Measurements from ENCODE around the gene IFIT3. TPM values are rescaled to one million over a fixed set of nuclear protein-coding genes. Genes with fewer than 3 reads are reported as not detected.
"Not testable (repeated sequence)": the region's sequence is repeated elsewhere in the genome, so short reads cannot be mapped to it uniquely, and the experiment has no call there.

IFIT3 gene
- total and polyA plus RNA-seq, 7 experiments from 2014 or later, result 1.8 to 22.3 (median 4.1) TPM

DNA sequence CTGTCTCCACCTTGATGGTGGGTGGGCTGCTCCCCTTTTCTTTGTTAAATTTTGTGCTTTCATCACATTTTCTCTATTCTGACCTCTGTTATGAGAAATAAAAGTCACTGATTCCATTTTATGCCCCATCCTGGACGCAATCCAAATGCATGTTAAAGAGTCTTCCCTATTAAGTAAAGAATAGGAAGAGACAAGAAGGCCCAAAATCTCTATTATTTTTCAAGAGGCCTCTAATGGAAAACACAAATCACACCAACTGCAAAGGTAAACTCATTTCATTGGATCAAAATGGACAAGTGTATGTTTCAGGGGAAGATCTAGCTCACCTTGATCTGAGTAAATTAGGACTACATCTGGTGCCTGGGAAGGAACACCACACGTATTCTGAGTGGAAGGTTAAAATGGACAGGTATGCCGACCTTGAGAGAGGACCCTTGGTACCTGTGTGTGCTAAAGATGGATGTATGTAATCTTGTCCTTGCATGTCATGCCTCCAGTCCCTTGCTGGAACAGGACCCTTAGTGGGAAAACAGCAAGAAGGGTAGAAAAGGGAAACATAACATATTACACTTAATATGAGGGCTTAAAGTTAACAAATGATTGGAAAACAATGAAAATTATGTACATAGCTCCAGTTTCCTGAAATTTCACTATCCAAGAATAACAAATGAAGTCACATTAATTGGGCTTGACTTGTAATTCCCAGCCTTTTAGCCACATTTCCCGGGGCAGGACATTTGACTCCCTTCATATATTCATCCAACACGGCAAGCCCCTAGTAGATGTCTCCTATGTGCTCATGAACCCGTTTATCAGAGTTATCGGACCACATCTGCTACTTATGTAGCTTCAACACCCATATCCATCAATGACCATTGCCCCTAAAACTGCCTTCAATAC lies 18.4 kb upstream of the IFIT3 start:
- Mint-ChIP-seq H3K4me1 (peaks cover 2 to 13% (median 5%) of the 10 kb centered on the region in 7 donors), H3K4me3 (no peak overlapping the region), H3K36me3 (peaks cover 26 to 56% (median 46%) of the 10 kb centered on the region in 5 donors), H3K27me3 (peaks cover 0 to 13% (median 0%) of the 10 kb centered on the region in 5 donors), H3K9me3 (peaks cover 0 to 50% (median 12%) of the 10 kb centered on the region in 11 donors), H3K27ac (peak overlapping the region in 1 of 9 donors; percentile 17)
- H3K4me1 ChIP-seq (ENCODE audit: control insufficient read depth in 2 of 2, insufficient read depth in 2 of 2, low read length in 2 of 2), result peaks cover 0 to 3% of the 10 kb centered on the region in 2 donors
- ATAC-seq, result no peak
- ChIA-PET POLR2A (interaction anchor here (1.4 kb wide), 1 partner anchor 105 kb away, joined by 5 read pairs; the partner anchor contains the start of gene IFIT5), CTCF (interaction anchor here (0.7 kb wide), 1 partner anchor 59 kb away, joined by 3 read pairs; no protein-coding TSS in a partner anchor)
- H3K27ac ChIP-seq (ENCODE audit: low read depth, low read length), result no peak overlapping the region
- peaks cover 0 to 23% (median 0%) of the 10 kb centered on the region in 3 experiments for H3K36me3 ChIP-seq (ENCODE audit: control insufficient read depth in 2 of 3, insufficient read depth in 3 of 3, low read length in 3 of 3)
- DNase-seq, result no peak
- H3K27me3 ChIP-seq (ENCODE audit: control insufficient read depth in 2 of 2, insufficient read depth in 2 of 2, low read length in 2 of 2), result no peaks in the 10 kb centered on the region
- intact Hi-C loops (cut with micrococcal nuclease), result no loop called here
- H3K4me3 ChIP-seq (ENCODE audit: low read length), result no peak overlapping the region
- peaks cover 0 to 5% (median 5%) of the 10 kb centered on the region in 3 experiments for H3K9me3 ChIP-seq (ENCODE audit: control insufficient read depth in 2 of 3, low read length in 3 of 3)

DNA sequence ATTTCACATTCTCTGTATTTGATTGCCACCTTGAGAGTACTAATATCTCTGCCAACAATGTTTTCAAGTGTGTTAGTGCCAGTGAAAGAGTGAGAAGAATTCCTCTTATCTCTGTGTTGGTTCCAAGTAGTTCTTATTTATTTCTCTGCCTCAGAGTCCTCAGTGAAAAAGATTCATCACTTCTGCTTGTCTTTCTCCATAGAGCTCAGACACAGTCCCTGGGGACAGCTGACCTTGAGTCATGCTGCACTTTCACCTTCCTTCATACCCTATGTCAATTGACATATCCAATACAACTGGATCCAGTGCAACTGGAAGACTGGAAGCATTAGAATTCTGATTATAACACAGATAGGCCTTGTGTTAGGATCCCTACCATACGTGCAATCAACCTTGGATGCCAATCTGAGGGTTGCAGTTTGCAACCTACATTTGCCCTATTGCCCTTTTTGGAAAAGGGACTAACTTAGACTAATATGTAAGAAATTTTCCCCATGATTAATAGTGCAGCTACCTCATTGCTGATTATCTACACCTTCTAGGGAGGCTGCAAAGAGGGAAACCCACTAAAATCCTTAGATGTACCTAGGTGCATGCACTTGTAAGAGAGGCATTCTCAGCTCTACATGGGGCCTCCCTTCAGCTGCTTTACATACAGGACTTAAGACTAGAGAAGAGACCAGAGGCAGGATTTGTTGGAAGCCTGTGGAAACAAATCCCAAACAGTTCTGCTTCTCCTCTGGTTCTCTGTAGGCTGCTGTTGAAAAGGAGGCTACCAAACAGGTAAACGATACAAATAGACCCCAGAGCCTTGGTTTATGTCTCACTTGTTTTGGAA lies 17.5 kb upstream of the IFIT3 start:
- Mint-ChIP-seq H3K36me3 (peaks cover 26 to 48% (median 39%) of the 10 kb centered on the region in 5 donors), H3K4me1 (peaks cover 0 to 9% (median 1%) of the 10 kb centered on the region in 7 donors), H3K27me3 (peaks cover 0 to 16% (median 0%) of the 10 kb centered on the region in 5 donors), H3K27ac (peak overlapping the region in 1 of 9 donors; percentile 17), H3K4me3 (no peak overlapping the region), H3K9me3 (peaks cover 0 to 47% (median 9%) of the 10 kb centered on the region in 11 donors)
- ChIA-PET CTCF (interaction anchor here (0.7 kb wide), 1 partner anchor 60 kb away, joined by 3 read pairs; no protein-coding TSS in a partner anchor), POLR2A (interaction anchor here (1.4 kb wide), 1 partner anchor 104 kb away, joined by 5 read pairs; the partner anchor contains the start of gene IFIT5)
- Histone ChIP-seq H3K4me3 (ENCODE audit: low read length) (no peak overlapping the region), H3K27ac (ENCODE audit: low read depth, low read length) (no peak overlapping the region), H3K36me3 (ENCODE audit: control insufficient read depth in 2 of 3, insufficient read depth in 3 of 3, low read length in 3 of 3) (peaks cover 0 to 23% (median 0%) of the 10 kb centered on the region in 3 experiments), H3K4me1 (ENCODE audit: control insufficient read depth in 2 of 2, insufficient read depth in 2 of 2, low read length in 2 of 2) (no peaks in the 10 kb centered on the region), H3K27me3 (ENCODE audit: control insufficient read depth in 2 of 2, insufficient read depth in 2 of 2, low read length in 2 of 2) (no peaks in the 10 kb centered on the region), H3K9me3 (ENCODE audit: control insufficient read depth in 2 of 3, low read length in 3 of 3) (peaks cover 0 to 5% (median 5%) of the 10 kb centered on the region in 3 experiments)
- no peak for DNase-seq
- no peak for ATAC-seq
- intact Hi-C loops (cut with micrococcal nuclease), result no loop called here

DNA sequence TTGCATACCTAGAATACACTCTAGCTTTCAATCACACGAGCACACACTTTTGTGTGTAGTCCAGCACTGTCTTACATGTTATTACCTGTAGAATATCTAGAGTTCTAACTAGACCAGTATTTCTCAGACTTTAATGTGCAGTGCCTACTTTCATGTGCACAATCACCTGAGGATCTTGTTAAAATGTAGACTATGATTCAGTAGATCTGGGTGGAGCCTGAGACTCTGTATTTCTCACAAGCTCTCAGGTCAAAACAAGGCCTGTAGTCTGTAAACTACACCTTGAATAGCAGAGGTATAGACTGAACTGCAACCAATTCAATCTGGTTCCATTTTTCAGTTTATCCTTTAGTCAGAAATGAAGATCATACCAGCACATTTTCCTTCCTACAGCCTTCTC lies 14.8 kb upstream of the IFIT3 start:
- CTCF ChIA-PET, result no interaction called here
- POLR2A ChIA-PET, result no interaction called here

GRCh38 chr10:89314676-89315075 lies 13.1 kb upstream of the IFIT3 start:
- no peaks in the 10 kb centered on the region for H3K27me3 ChIP-seq (ENCODE audit: control insufficient read depth in 2 of 2, insufficient read depth in 2 of 2, low read length in 2 of 2)
- no peak for DNase-seq
- POLR2A ChIA-PET, result interaction anchor here (1.4 kb wide), 1 partner anchor 13 kb away, joined by 4 read pairs; the partner anchor contains the start of gene IFIT2
- peaks cover 0 to 8% (median 2%) of the 10 kb centered on the region in 7 donors for H3K4me1 Mint-ChIP-seq
- H3K27ac Mint-ChIP-seq, result no peak overlapping the region
- no peaks in the 10 kb centered on the region for H3K36me3 ChIP-seq (ENCODE audit: control insufficient read depth in 2 of 3, insufficient read depth in 3 of 3, low read length in 3 of 3)
- no peak overlapping the region for H3K27ac ChIP-seq (ENCODE audit: low read depth, low read length)
- H3K4me1 ChIP-seq (ENCODE audit: control insufficient read depth in 2 of 2, insufficient read depth in 2 of 2, low read length in 2 of 2), result no peaks in the 10 kb centered on the region
- H3K27me3 Mint-ChIP-seq, result peaks cover 0 to 50% (median 4%) of the 10 kb centered on the region in 5 donors
- H3K4me3 ChIP-seq (ENCODE audit: low read length), result no peak overlapping the region
- CTCF ChIA-PET, result no interaction called here
- H3K9me3 Mint-ChIP-seq, result peaks cover 0 to 19% (median 8%) of the 10 kb centered on the region in 11 donors
- no peaks in the 10 kb centered on the region for H3K9me3 ChIP-seq (ENCODE audit: control insufficient read depth in 2 of 3, low read length in 3 of 3)
- intact Hi-C loops (cut with micrococcal nuclease), result no loop called here
- peaks cover 8 to 13% (median 10%) of the 10 kb centered on the region in 5 donors for H3K36me3 Mint-ChIP-seq
- H3K4me3 Mint-ChIP-seq, result no peak overlapping the region
- no peak for ATAC-seq

More for the DNA sequence above, 14.8 kb upstream of the IFIT3 start:
- Mint-ChIP-seq H3K9me3 (peaks cover 0 to 27% (median 9%) of the 10 kb centered on the region in 11 donors), H3K27me3 (peaks cover 0 to 36% (median 4%) of the 10 kb centered on the region in 5 donors), H3K36me3 (peaks cover 12 to 26% (median 18%) of the 10 kb centered on the region in 5 donors), H3K4me1 (peaks cover 0 to 8% (median 2%) of the 10 kb centered on the region in 7 donors), H3K4me3 (no peak overlapping the region), H3K27ac (no peak overlapping the region)
- Histone ChIP-seq H3K36me3 (ENCODE audit: control insufficient read depth in 2 of 3, insufficient read depth in 3 of 3, low read length in 3 of 3) (no peaks in the 10 kb centered on the region), H3K4me1 (ENCODE audit: control insufficient read depth in 2 of 2, insufficient read depth in 2 of 2, low read length in 2 of 2) (no peaks in the 10 kb centered on the region), H3K9me3 (ENCODE audit: control insufficient read depth in 2 of 3, low read length in 3 of 3) (no peaks in the 10 kb centered on the region), H3K27ac (ENCODE audit: low read depth, low read length) (no peak overlapping the region), H3K4me3 (ENCODE audit: low read length) (no peak overlapping the region), H3K27me3 (ENCODE audit: control insufficient read depth in 2 of 2, insufficient read depth in 2 of 2, low read length in 2 of 2) (no peaks in the 10 kb centered on the region)
- intact Hi-C loops (cut with micrococcal nuclease), result no loop called here
- ATAC-seq (no peak), DNase-seq (no peak)

- H3K27ac Mint-ChIP-seq; CTCF ChIA-PET; ATAC-seq; H3K9me3 ChIP-seq (ENCODE audit: control insufficient read depth in 2 of 3, low read length in 3 of 3); H3K4me1 ChIP-seq (ENCODE audit: control insufficient read depth in 2 of 2, insufficient read depth in 2 of 2, low read length in 2 of 2); H3K27me3 ChIP-seq (ENCODE audit: control insufficient read depth in 2 of 2, insufficient read depth in 2 of 2, low read length in 2 of 2); H3K36me3 ChIP-seq (ENCODE audit: control insufficient read depth in 2 of 3, insufficient read depth in 3 of 3, low read length in 3 of 3); H3K27ac ChIP-seq (ENCODE audit: low read depth, low read length); H3K4me3 ChIP-seq (ENCODE audit: low read length); POLR2A ChIA-PET; H3K4me3 Mint-ChIP-seq; H3K4me1 Mint-ChIP-seq; DNase-seq; intact Hi-C loops (cut with micrococcal nuclease): not testable (repeated sequence)
- Mint-ChIP-seq H3K9me3 (peaks cover 0 to 21% (median 6%) of the 10 kb centered on the region in 11 donors), H3K36me3 (peaks cover 5 to 11% (median 9%) of the 10 kb centered on the region in 5 donors), H3K27me3 (peaks cover 0 to 66% (median 4%) of the 10 kb centered on the region in 5 donors)
These were observed 9.8 kb upstream of the IFIT3 start for GRCh38 chr10:89318047-89318446.

DNA sequence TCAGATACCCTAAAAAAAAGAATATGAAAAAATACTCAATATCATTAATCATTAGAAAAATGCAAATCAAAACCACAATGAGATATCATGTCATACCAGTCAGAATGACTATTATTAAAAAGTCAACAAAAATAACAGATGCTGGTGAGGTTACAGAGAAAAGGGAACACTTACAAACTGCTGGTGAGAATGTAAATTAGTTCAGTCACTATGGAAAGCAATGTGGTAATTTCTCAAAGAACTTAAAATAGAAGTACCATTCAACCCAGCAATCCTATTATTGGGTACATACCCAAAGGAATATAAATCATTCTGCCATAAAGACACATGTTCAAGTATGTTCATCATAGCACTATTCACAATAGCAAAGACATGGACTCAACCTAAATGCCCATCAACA lies 2.7 kb upstream of the IFIT3 start:
- POLR2A ChIA-PET; H3K9me3 ChIP-seq (ENCODE audit: control insufficient read depth in 2 of 3, low read length in 3 of 3); H3K4me3 ChIP-seq (ENCODE audit: low read length); H3K36me3 ChIP-seq (ENCODE audit: control insufficient read depth in 2 of 3, insufficient read depth in 3 of 3, low read length in 3 of 3); CTCF ChIA-PET; H3K4me3 Mint-ChIP-seq; DNase-seq; H3K4me1 ChIP-seq (ENCODE audit: control insufficient read depth in 2 of 2, insufficient read depth in 2 of 2, low read length in 2 of 2); ATAC-seq; H3K27me3 ChIP-seq (ENCODE audit: control insufficient read depth in 2 of 2, insufficient read depth in 2 of 2, low read length in 2 of 2); intact Hi-C loops (cut with micrococcal nuclease); H3K27ac ChIP-seq (ENCODE audit: low read depth, low read length): not testable (repeated sequence)
- Mint-ChIP-seq H3K27me3 (peaks cover 0 to 30% (median 0%) of the 10 kb centered on the region in 5 donors), H3K27ac (peak overlapping the region in 2 of 9 donors; percentile 87 to 91), H3K9me3 (peaks cover 0 to 16% (median 0%) of the 10 kb centered on the region in 11 donors), H3K36me3 (peaks cover 0 to 28% (median 0%) of the 10 kb centered on the region in 5 donors), H3K4me1 (peaks cover 19 to 31% (median 30%) of the 10 kb centered on the region in 7 donors)
